Endothelial cell of umbilical vein (primary cell): ENCODE data around the gene EXOC7. TPM values are rescaled to one million over a fixed set of nuclear protein-coding genes. Genes with fewer than 3 reads are reported as not detected.

Experiments used
- BruUV-seq: library from RNA; stranded (reverse); fragments of 400-500 nt; replicated peaks from 2 replicates; lab custom pipeline; 2021; lab: Mats Ljungman, UMichigan
- CTCF ChIA-PET: fragments of 300-600, 350-600 bp; sonication (Branson Sonifier 250); formaldehyde crosslinking; loops from one replicate; lab custom pipeline; 2021; ENCODE audit warnings: antibody characterized with exemption, inconsistent platforms; lab: Charles Lee
- POLR2A ChIA-PET: fragments of 300-600, 350-600 bp; sonication (Branson Sonifier 250); formaldehyde crosslinking; loops from one replicate; lab custom pipeline; 2021; ENCODE audit warnings: antibody characterized with exemption, inconsistent platforms; lab: Charles Lee
- DNase-seq: peaks from one replicate; pipeline ENCODE4 v3.0.0-alpha.2; 2011; ENCODE audit warnings: low read depth, low spot score
- FAIRE-seq: peaks from 2 replicates; lab custom pipeline; 2011; peaks lifted over from hg19 to GRCh38; lab: Jason Lieb, UNC
- H2AFZ ChIP-seq: 2 replicates; pipeline ENCODE4 v1.6.0; 2012; ENCODE audit warnings: low read depth, low read length, control low read depth, inconsistent platforms
- H3K27ac ChIP-seq: 2 replicates; pipeline ENCODE4 v1.5.1; 2011; ENCODE audit warnings: low read depth, mild to moderate bottlenecking, control low read depth, low read length, moderate library complexity; ENCODE audit not compliant: insufficient read depth
- H3K27me3 ChIP-seq, 2 experiments: 2 replicates each; pipeline versions ENCODE4 v1.6.0 to v1.6.1; 2011; ENCODE audit warnings: low read length in 2 of 2, mixed read lengths in 1 of 2; ENCODE audit not compliant: control insufficient read depth in 2 of 2, insufficient read depth in 2 of 2
- H3K36me3 ChIP-seq, 2 experiments: 2 replicates in 1 of 2; 3 replicates in 1 of 2; pipeline ENCODE4 v1.5.1; 2011; ENCODE audit warnings: low read length in 2 of 2, mild to moderate bottlenecking in 1 of 2, moderate library complexity in 1 of 2; ENCODE audit not compliant: control insufficient read depth in 2 of 2, insufficient read depth in 2 of 2; ENCODE audit errors: extremely low read depth in 1 of 2
- H3K4me1 ChIP-seq: 3 replicates; pipeline ENCODE4 v1.5.1; 2011; ENCODE audit warnings: mild to moderate bottlenecking, low read length; ENCODE audit not compliant: control insufficient read depth, insufficient read depth; ENCODE audit errors: extremely low read depth
- H3K4me2 ChIP-seq: 2 replicates; pipeline ENCODE4 v1.6.1; 2011; ENCODE audit warnings: low read length, control low read depth, mixed read lengths; ENCODE audit not compliant: insufficient read depth
- H3K4me3 ChIP-seq, 3 experiments: fragments of 200-600 bp in 1 of 3; sonication (generic), shearing (Covaris generic) in 1 of 3; replicated peaks in 1 of 3; 2 replicates each; pipeline ENCODE4 v1.5.1; 2011 to 2016; ENCODE audit warnings: control low read depth in 3 of 3, low read length in 3 of 3, mild to moderate bottlenecking in 2 of 3, inconsistent platforms in 1 of 3, low read depth in 1 of 3, moderate library complexity in 1 of 3; ENCODE audit not compliant: insufficient read depth in 1 of 3
- H3K79me2 ChIP-seq: 2 replicates; pipeline ENCODE4 v1.6.0; 2012; ENCODE audit warnings: low read length, inconsistent platforms; ENCODE audit not compliant: control insufficient read depth, insufficient read depth
- H3K9ac ChIP-seq: replicated peaks from 2 replicates; pipeline ENCODE3; 2011; ENCODE audit warnings: low read length, control low read depth; ENCODE audit not compliant: insufficient read depth; ENCODE audit errors: extremely low read depth
- H3K9me1 ChIP-seq: replicated peaks from 3 replicates; pipeline ENCODE4 v1.6.0; 2011; ENCODE audit warnings: mild to moderate bottlenecking, low read length; ENCODE audit not compliant: control insufficient read depth, insufficient read depth; ENCODE audit errors: extremely low read depth
- H3K9me3 ChIP-seq: replicated peaks from 2 replicates; pipeline ENCODE4 v1.5.1; 2012; ENCODE audit warnings: low read length, inconsistent platforms; ENCODE audit not compliant: control insufficient read depth, insufficient read depth
- H4K20me1 ChIP-seq: replicated peaks from 2 replicates; pipeline ENCODE3; 2011; ENCODE audit warnings: mild to moderate bottlenecking, low read length; ENCODE audit not compliant: control insufficient read depth, insufficient read depth; ENCODE audit errors: extremely low read depth
- CTCF ChIP-seq, 2 donors: IDR thresholded peaks; 1 replicate in 1 of 2; 2 replicates in 1 of 2; pipeline ENCODE4 v1.5.1; 2011; ENCODE audit warnings: low read length in 2 of 2, mild to moderate bottlenecking in 2 of 2, moderate library complexity in 2 of 2, control low read depth in 1 of 2, inconsistent platforms in 1 of 2, low read depth in 1 of 2; ENCODE audit not compliant: insufficient read depth in 1 of 2; ENCODE audit errors: extremely low read depth in 1 of 2
- EZH2 ChIP-seq: IDR thresholded peaks from 2 replicates; pipeline ENCODE4 v1.6.1; 2012; ENCODE audit warnings: borderline replicate concordance, low read depth, mild to moderate bottlenecking, moderate library complexity, low read length, inconsistent platforms; ENCODE audit not compliant: severe bottlenecking
- FOS ChIP-seq: IDR thresholded peaks from 2 replicates; pipeline ENCODE4 v1.6.1; 2011; ENCODE audit warnings: mild to moderate bottlenecking, low read length, moderate library complexity, borderline replicate concordance; ENCODE audit not compliant: insufficient read depth
- GATA2 ChIP-seq: IDR thresholded peaks from 2 replicates; pipeline ENCODE4 v1.7.0; 2011; ENCODE audit warnings: low read depth, mild to moderate bottlenecking, moderate library complexity, mixed read lengths, low read length; ENCODE audit not compliant: insufficient read length, insufficient read depth
- JUN ChIP-seq: IDR thresholded peaks from 2 replicates; pipeline ENCODE4 v1.6.1; 2011; ENCODE audit warnings: borderline replicate concordance, low read depth; ENCODE audit not compliant: insufficient read length, insufficient read depth
- MAX ChIP-seq: IDR thresholded peaks from 2 replicates; pipeline ENCODE4 v1.6.1; 2011; ENCODE audit not compliant: insufficient read depth, insufficient read length
- MYC ChIP-seq: IDR thresholded peaks from one replicate; pipeline ENCODE4 v1.6.1; 2011; ENCODE audit warnings: mild to moderate bottlenecking, low read depth, low read length
- POLR2A ChIP-seq: IDR thresholded peaks from 2 replicates; pipeline ENCODE4 v1.6.1; 2012; ENCODE audit warnings: low read depth, mild to moderate bottlenecking, control low read depth, low read length
- POLR2AphosphoS5 ChIP-seq: IDR thresholded peaks from 2 replicates; pipeline ENCODE4 v1.6.1; 2012; ENCODE audit warnings: low read depth, mild to moderate bottlenecking, control low read depth, low read length, moderate library complexity; ENCODE audit not compliant: insufficient read depth
- dilution Hi-C: fragments of 300-500 bp; cut with MboI; formaldehyde crosslinking; loops from one replicate; pipeline ENCODE4 v1.15.0; 2019; ENCODE audit warnings: low sequenced_read_pairs; ENCODE audit not compliant: extremely low pct_ligation_motif_present
- intact Hi-C: fragments of 100-400 bp; cut with micrococcal nuclease; formaldehyde crosslinking; loops from one replicate; pipeline ENCODE4 v1.10.0; 2022
- polyA plus RNA-seq, 4 experiments: library from polyadenylated mRNA; depleted of rRNA in 3 of 4; stranded (reverse) in 3 of 4; unstranded in 1 of 4; fragments of >200 nt; gene quantifications; 2 replicates each; pipeline versions ENCODE4 v1.2.1 to v1.2.3, GENCODE V29; 2011 to 2012; ENCODE audit warnings: missing spikeins in 1 of 4
- total RNA-seq: library from RNA; stranded (reverse); gene quantifications from 2 replicates; pipeline ENCODE4 v1.2.3, GENCODE V29; 2021

The EXOC7 gene
- total and polyA plus RNA-seq, 2 donors (not counting 3 experiments of a cell fraction or from before 2014, with no cell fraction given) = 91.5 to 137 TPM

DNA sequence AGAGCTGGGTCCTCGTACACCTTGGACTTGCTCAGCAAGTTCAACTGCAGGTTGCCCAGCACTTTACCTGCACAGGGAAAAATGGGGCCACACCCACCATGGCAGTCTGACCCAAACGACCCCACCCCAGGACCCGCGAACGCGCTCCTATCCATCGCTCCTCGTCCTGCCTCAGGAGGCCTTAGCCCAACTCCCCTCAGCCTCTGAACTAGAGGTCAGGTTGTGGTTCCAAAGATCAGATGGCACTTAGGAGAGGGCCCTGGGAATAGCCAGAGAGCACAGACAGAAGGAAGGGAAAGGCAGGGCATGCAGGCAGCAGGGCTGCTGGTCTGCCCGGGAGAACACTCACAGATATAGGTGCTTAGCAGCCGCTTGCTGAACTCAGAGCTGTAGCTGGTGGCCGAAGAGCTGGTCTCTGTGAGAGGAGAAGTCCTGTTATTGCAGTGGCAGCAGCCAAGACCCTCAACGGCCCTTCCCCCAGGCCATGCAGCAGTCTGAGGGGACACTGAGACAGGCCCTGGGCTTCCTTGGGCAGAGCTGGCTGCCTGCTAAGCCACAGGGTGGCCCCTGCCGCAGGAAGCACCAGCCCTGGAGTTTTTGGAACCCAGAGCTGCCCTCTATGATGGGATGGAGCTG lies 17.7 kb downstream of the EXOC7 start:
- Histone ChIP-seq H3K9ac (no peak overlapping the region), H2AFZ (no peak overlapping the region), H3K36me3 (peaks cover 4 to 75% of the 10 kb centered on the region in 2 experiments), H3K79me2 (no peaks in the 10 kb centered on the region), H3K9me3 (no peaks in the 10 kb centered on the region), H3K4me1 (no peaks in the 10 kb centered on the region), H3K4me3 (no peak overlapping the region), H3K4me2 (no peak overlapping the region), H3K27ac (no peak overlapping the region), H3K9me1 (no peaks in the 10 kb centered on the region), H3K27me3 (no peaks in the 10 kb centered on the region), H4K20me1 (no peaks in the 10 kb centered on the region)
- TF ChIP-seq EZH2 (no peak), JUN (no peak), CTCF (IDR thresholded peaks at IDR 0.05; ENCODE audit: extremely low read depth in 1 of 2, insufficient read depth in 1 of 2, low read depth in 1 of 2, low read length in 2 of 2) (no peak), GATA2 (no peak), MAX (no peak), FOS (no peak), POLR2A (no peak), MYC (no peak), POLR2AphosphoS5 (no peak)
- FAIRE-seq (no peak), DNase-seq (no peak)
- ChIA-PET POLR2A (no interaction called here), CTCF (interaction anchor here (0.7 kb wide), 1 partner anchor 8 kb away, joined by 4 read pairs; no protein-coding TSS in a partner anchor)
- dilution Hi-C loops = no loop called here
- BruUV-seq = no TSS peak
- intact Hi-C loops = no loop called here
